22Rv1 (cell line): ENCODE measurements around the gene GNAT2.

Experiments used
- ZFX ChIP-seq: fragments of 450-650 bp; IDR thresholded peaks from 2 replicates; pipeline ENCODE4 v1.6.1; 2017; ENCODE audit warnings: antibody characterized with exemption, borderline replicate concordance
- TF ChIP-seq, protein P1 (sequence below): fragments of 450-650 bp; IDR thresholded peaks from 2 replicates; pipeline ENCODE4 v1.5.1; 2017; ENCODE audit warnings: mild to moderate bottlenecking

DNA sequence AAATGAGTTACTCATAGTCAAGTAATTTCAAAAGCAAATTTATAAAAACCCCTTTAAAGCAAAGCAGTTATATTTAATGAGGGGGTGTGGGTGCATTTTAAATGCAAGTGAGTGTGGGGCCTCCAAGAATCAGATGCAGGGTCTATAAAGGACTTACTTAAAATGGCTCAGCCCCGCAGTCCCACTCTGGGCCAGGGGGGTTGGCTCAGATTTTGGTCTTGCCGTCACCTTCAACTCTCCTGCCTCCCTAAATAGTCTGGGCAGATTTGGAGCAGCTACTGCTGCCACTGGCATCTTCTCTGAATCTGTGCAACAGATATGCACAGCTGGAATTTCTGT lies 16.4 kb upstream of the GNAT2 start:
- TF ChIP-seq, protein P1, sequence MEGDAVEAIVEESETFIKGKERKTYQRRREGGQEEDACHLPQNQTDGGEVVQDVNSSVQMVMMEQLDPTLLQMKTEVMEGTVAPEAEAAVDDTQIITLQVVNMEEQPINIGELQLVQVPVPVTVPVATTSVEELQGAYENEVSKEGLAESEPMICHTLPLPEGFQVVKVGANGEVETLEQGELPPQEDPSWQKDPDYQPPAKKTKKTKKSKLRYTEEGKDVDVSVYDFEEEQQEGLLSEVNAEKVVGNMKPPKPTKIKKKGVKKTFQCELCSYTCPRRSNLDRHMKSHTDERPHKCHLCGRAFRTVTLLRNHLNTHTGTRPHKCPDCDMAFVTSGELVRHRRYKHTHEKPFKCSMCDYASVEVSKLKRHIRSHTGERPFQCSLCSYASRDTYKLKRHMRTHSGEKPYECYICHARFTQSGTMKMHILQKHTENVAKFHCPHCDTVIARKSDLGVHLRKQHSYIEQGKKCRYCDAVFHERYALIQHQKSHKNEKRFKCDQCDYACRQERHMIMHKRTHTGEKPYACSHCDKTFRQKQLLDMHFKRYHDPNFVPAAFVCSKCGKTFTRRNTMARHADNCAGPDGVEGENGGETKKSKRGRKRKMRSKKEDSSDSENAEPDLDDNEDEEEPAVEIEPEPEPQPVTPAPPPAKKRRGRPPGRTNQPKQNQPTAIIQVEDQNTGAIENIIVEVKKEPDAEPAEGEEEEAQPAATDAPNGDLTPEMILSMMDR, result no peak
- no peak for TF ChIP-seq ZFX
